ENCODE measurements around the gene FZD1. TPM values are rescaled to one million over a fixed set of nuclear protein-coding genes. Genes with fewer than 3 reads are reported as not detected.
A peak's percentile ranks its signal among the peaks of the same experiment; 100 is the strongest.

The FZD1 gene
- total RNA-seq, 1 experiment from 2014 or later, result 0.61 TPM

GRCh38 chr7:91280185-91280584 is 16.0 kb downstream of the FZD1 start:
- Histone ChIP-seq H3K27ac (ENCODE audit: insufficient read length, low read depth, low read length) (no peak overlapping the region), H2AK5ac (ENCODE audit: insufficient read length, low read length) (no peak overlapping the region), H3K4ac (ENCODE audit: low read depth, low read length) (no peak overlapping the region), H3K9me3 (ENCODE audit: control insufficient read depth, low read depth, low read length) (no peaks in the 10 kb centered on the region), H2BK120ac (ENCODE audit: low read depth, low read length, poor library complexity, severe bottlenecking) (no peak overlapping the region), H3K56ac (ENCODE audit: insufficient read length, low read depth, low read length) (no peak overlapping the region), H3K79me2 (ENCODE audit: insufficient read depth, low read length) (no peaks in the 10 kb centered on the region), H4K20me1 (ENCODE audit: control insufficient read depth, insufficient read depth, insufficient read length) (no peaks in the 10 kb centered on the region), H2BK12ac (ENCODE audit: insufficient read length, low read depth, low read length) (no peak overlapping the region), H2BK5ac (ENCODE audit: insufficient read length, low read length) (no peak overlapping the region), H2AFZ (ENCODE audit: low read length) (no peak overlapping the region), H4K5ac (ENCODE audit: insufficient read length, low read depth, low read length) (no peak overlapping the region), H3K27me3 (ENCODE audit: insufficient read depth, low read length) (peaks cover 1% of the 10 kb centered on the region; the same call in 1 of the 2 replicates), H3T11ph (ENCODE audit: low read length) (no peak overlapping the region), H3K9ac (ENCODE audit: extremely low read depth, insufficient read length, low read length) (no peak overlapping the region), H3K79me1 (ENCODE audit: insufficient read depth, low read depth, low read length, poor library complexity, severe bottlenecking) (no peaks in the 10 kb centered on the region), H3K23ac (ENCODE audit: insufficient read length, low read depth, low read length) (no peak overlapping the region), H3K18ac (ENCODE audit: insufficient read length, low read depth, low read length) (no peak overlapping the region), H3K23me2 (ENCODE audit: insufficient read length, low read depth, low read length, poor library complexity, severe bottlenecking) (no peaks in the 10 kb centered on the region), H4K8ac (replicated peaks; ENCODE audit: insufficient read length, low read depth, low read length) (no peak overlapping the region), H2BK20ac (ENCODE audit: low read depth, low read length, poor library complexity, severe bottlenecking) (no peak overlapping the region), H3K4me1 (ENCODE audit: insufficient read depth, low read length) (no peaks in the 10 kb centered on the region), H3K14ac (ENCODE audit: insufficient read depth, low read length) (no peak overlapping the region), H2BK15ac (ENCODE audit: low read depth, low read length) (no peak overlapping the region), H3K4me2 (ENCODE audit: insufficient read depth, insufficient read length, low read length) (no peak overlapping the region), H4K91ac (ENCODE audit: insufficient read length, low read depth, low read length) (no peak overlapping the region)
- Mint-ChIP-seq H3K36me3 (ENCODE audit: insufficient read depth in 1 of 3, low read depth in 3 of 3) (no peaks in the 10 kb centered on the region), H3K27me3 (ENCODE audit: low read depth) (peaks cover 40% of the 10 kb centered on the region), H3K27ac (no peak overlapping the region), H3K4me3 (no peak overlapping the region), H3K4me1 (peaks cover 5 to 12% of the 10 kb centered on the region in 2 experiments), H3K9me3 (no peaks in the 10 kb centered on the region)
- no CpG with 5 or more reads among the region's 1 CpG for WGBS (ENCODE audit: extremely low coverage, insufficient read length, low lambda C conversion rate)
- TF ChIP-seq CTCF (conservative IDR thresholded peaks at IDR 0.05), result no peak
- peak; percentile 34 for DNase-seq
